Colonic mucosa (tissue), 4 donors: ENCODE results near the gene VANGL1. TPM values are rescaled to one million over a fixed set of nuclear protein-coding genes. Genes with fewer than 3 reads are reported as not detected.
A peak's percentile ranks its signal among the peaks of the same experiment; 100 is the strongest.

ENCODE experiments used
- DNase-seq: peaks from one replicate; pipeline ENCODE4 v3.0.0-alpha.2; 2020
- H3K27ac ChIP-seq: fragments of 200-600 bp; one replicate; pipeline ENCODE4 v1.8.0; 2021
- H3K27me3 ChIP-seq: fragments of 200-600 bp; one replicate; pipeline ENCODE4 v1.8.0; 2021
- H3K36me3 ChIP-seq: fragments of 200-600 bp; one replicate; pipeline ENCODE4 v1.8.0; 2021
- H3K4me1 ChIP-seq: fragments of 200-600 bp; one replicate; pipeline ENCODE4 v1.8.0; 2021; ENCODE audit warnings: mild to moderate bottlenecking
- H3K4me3 ChIP-seq: fragments of 200-600 bp; one replicate; pipeline ENCODE4 v1.8.0; 2021
- H3K9ac ChIP-seq, 2 donors: one replicate each; pipeline ENCODE4 v1.7.0; 2013; ENCODE audit warnings: control low read depth in 2 of 2, low read depth in 2 of 2, low read length in 2 of 2
- H3K9me3 ChIP-seq: fragments of 200-600 bp; one replicate; pipeline ENCODE4 v1.8.0; 2021
- intact Hi-C: fragments of 100-400 bp; cut with DNase I; formaldehyde crosslinking; loops from one replicate; pipeline ENCODE4 v1.14.1; 2022
- total RNA-seq, 2 donors: library from RNA; stranded (reverse); fragmentation: NEBNext Ultra II Directional in 1 of 2; extraction: Animal tissue kit (Norgen Biotek cat#: 25700) in 1 of 2; gene quantifications; one replicate each; pipeline ENCODE4 v1.2.1, GENCODE V29; 2021
- TF ChIP-seq, protein P1 (sequence below): fragments of 200-600 bp; IDR thresholded peaks from one replicate; pipeline ENCODE4 v1.8.0; 2022; ENCODE audit warnings: antibody characterized with exemption, mild to moderate bottlenecking
- donor health status: healthy.
- donor health status: DM: no; HTN: no; CAD: no.
- donor health status: DM: no; HTN: no; CAD: no.

VANGL1 gene
- total RNA-seq, 2 donors from 2014 or later, result 14.7 to 23.8 TPM

DNA sequence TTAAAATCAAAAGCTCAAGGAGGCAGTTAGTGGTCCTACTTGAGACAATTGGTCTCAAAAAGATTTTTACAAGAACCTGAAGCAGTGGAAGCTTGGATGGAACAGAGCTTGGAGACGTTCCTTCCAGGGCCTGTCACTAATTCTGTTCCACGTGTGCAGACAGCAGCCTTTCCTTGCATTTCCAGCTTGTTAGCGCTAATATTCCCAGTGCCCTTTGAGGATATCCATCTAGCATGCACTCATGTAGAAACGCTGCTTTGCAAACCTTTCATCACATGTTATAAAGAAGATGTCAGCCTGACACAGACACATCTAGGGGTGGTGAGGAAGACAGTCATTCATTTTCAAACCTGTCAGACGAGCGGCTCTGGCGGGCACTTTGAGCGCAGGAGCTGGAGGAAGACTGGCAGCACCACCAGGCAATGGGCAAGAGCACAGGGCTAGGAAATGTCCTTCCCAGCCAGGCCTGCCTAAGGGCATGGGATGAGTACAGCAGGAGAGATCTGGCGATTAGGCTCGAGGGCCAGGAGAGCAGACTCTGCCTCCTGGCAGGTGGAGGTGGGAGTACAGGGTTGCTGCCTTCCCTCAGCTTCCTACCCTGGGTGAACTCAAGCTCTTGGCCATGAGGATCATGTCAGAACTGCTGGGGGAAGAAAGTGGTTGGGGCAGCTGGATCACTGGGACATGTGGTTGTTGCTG, 71.3 kb downstream of the VANGL1 start:
- Histone ChIP-seq H3K4me3 (no peak overlapping the region), H3K27me3 (no peaks in the 10 kb centered on the region), H3K27ac (no peak overlapping the region), H3K9ac (no peak overlapping the region), H3K9me3 (no peaks in the 10 kb centered on the region), H3K4me1 (no peaks in the 10 kb centered on the region), H3K36me3 (no peaks in the 10 kb centered on the region)
- TF ChIP-seq, protein P1, sequence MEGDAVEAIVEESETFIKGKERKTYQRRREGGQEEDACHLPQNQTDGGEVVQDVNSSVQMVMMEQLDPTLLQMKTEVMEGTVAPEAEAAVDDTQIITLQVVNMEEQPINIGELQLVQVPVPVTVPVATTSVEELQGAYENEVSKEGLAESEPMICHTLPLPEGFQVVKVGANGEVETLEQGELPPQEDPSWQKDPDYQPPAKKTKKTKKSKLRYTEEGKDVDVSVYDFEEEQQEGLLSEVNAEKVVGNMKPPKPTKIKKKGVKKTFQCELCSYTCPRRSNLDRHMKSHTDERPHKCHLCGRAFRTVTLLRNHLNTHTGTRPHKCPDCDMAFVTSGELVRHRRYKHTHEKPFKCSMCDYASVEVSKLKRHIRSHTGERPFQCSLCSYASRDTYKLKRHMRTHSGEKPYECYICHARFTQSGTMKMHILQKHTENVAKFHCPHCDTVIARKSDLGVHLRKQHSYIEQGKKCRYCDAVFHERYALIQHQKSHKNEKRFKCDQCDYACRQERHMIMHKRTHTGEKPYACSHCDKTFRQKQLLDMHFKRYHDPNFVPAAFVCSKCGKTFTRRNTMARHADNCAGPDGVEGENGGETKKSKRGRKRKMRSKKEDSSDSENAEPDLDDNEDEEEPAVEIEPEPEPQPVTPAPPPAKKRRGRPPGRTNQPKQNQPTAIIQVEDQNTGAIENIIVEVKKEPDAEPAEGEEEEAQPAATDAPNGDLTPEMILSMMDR, result no peak
- DNase-seq, result no peak
- intact Hi-C loops, result no loop called here

DNA sequence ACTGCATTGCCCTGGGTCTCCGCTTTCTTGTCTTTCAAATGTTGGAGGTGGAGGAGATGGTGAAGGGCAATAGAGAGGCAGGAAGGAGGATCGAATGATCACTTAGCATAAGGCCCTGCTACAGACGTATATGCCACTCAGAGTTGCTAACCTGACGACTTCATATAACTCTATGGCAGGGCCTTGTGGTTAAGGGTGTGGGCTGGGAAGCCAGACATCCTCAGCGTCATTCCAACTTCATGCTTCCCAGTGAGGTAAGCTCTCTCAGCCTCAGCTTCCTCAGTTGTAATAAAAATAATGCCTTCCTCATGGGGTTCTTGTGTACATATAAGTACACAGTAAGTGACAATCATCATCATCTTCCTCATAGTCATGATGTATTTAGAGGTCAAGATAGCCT, 72.1 kb downstream of the VANGL1 start:
- no peak overlapping the region for H3K4me3 ChIP-seq
- H3K27me3 ChIP-seq, result no peaks in the 10 kb centered on the region
- H3K4me1 ChIP-seq, result no peaks in the 10 kb centered on the region
- no peaks in the 10 kb centered on the region for H3K9me3 ChIP-seq
- H3K36me3 ChIP-seq, result no peaks in the 10 kb centered on the region
- intact Hi-C loops, result no loop called here
- DNase-seq, result no peak
- TF ChIP-seq, protein P1, result no peak
- no peak overlapping the region for H3K9ac ChIP-seq
- no peak overlapping the region for H3K27ac ChIP-seq

DNA sequence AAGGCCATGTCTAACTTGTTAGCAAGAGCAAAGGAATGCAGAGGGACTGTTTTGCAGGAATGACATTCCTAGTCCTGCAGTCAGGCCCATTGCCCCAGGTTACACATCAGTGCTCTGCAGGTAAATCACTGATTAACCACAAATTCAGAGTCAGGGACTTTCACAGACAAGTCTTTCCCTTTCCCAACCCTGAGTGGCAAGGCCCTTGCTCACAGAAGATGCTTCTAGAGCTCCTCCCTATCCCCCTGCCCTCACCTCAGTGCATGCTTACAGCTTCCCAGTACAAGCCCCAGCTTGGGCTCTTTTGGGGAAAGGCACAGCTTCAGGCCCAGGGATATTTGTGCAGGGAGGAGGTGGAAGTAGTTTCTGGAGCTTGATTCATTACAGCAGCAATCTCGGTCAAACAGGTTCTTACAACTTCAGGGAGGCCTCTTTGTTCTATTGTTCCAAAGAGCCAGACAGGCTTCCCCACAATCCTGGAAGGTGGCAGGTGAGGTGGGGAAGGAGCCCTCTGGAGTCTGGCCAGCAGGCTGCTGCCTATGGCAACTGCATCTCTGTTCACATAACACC, 72.9 kb downstream of the VANGL1 start:
- Histone ChIP-seq H3K4me3 (no peak overlapping the region), H3K27me3 (no peaks in the 10 kb centered on the region), H3K36me3 (no peaks in the 10 kb centered on the region), H3K9ac (no peak overlapping the region), H3K9me3 (no peaks in the 10 kb centered on the region), H3K27ac (no peak overlapping the region), H3K4me1 (no peaks in the 10 kb centered on the region)
- TF ChIP-seq, protein P1, result no peak
- peak; percentile 63 for DNase-seq
- intact Hi-C loops, result no loop called here

DNA sequence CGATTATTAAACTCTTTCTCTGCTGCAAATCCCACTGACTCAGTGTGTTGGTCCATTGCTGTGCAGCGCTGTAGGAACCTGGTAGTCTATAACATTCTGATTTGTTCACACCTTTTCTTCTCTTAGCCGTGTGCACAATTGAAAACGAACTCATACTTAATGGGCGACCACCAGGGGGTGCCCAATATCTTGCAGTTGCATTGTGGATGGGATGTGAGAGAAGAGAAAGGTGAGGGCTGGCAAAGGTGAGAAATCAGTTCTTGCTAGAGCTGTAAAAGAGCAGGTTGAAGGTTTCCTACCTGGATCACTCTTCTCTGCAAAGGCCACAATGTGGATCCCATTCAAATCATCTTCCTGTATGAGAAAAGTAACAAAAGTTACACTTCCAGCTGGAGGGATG, 75.8 kb downstream of the VANGL1 start:
- intact Hi-C loops, result no loop called here
- H3K4me1 ChIP-seq, result no peaks in the 10 kb centered on the region
- no peaks in the 10 kb centered on the region for H3K36me3 ChIP-seq
- no peak overlapping the region for H3K9ac ChIP-seq
- H3K27me3 ChIP-seq, result no peaks in the 10 kb centered on the region
- H3K27ac ChIP-seq, result no peak overlapping the region
- DNase-seq, result peak; percentile 32
- H3K9me3 ChIP-seq, result no peaks in the 10 kb centered on the region
- TF ChIP-seq, protein P1, result peak; percentile 30
- H3K4me3 ChIP-seq, result no peak overlapping the region

DNA sequence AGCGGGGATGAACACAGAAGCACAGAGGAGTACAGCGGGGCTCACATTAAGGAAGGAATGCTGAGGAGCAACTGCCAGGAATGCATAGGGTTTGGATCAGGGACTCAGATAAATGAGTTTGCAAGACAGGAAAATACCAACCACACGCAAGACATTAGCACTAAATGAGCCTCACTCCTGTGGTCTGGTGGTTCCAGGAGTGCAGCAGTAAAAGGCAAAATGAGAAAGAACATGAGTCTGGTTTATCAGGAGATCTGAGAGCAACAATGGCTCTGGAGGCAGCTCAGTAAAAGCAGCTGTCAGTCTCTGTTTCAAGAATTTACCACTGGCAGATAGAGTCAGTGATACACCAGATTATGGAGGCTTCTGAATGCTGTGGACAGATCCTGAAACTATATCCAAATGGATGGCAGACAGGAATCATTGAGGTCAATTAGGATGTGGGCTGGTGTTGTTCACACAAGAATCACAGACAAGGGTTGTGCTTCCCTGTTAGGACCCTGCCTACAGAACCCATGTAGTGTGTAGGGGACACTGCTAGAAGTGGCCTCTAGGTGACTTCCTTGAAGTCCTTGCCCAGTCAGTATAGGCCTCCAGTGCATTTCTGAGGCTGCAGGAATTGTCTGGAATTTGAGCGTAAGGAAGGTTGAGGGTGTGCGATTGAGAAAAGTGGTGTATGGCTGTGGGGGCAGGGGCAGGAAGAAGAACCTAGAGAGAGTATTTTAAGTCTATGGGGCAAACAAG, 76.4 kb downstream of the VANGL1 start:
- TF ChIP-seq, protein P1, result no peak
- Histone ChIP-seq H3K27me3 (no peaks in the 10 kb centered on the region), H3K9me3 (no peaks in the 10 kb centered on the region), H3K4me1 (no peaks in the 10 kb centered on the region), H3K4me3 (no peak overlapping the region), H3K27ac (no peak overlapping the region), H3K9ac (no peak overlapping the region), H3K36me3 (no peaks in the 10 kb centered on the region)
- DNase-seq, result no peak
- intact Hi-C loops, result no loop called here
